Measurements from ENCODE around the gene C15orf62.

The C15orf62 gene

DNA sequence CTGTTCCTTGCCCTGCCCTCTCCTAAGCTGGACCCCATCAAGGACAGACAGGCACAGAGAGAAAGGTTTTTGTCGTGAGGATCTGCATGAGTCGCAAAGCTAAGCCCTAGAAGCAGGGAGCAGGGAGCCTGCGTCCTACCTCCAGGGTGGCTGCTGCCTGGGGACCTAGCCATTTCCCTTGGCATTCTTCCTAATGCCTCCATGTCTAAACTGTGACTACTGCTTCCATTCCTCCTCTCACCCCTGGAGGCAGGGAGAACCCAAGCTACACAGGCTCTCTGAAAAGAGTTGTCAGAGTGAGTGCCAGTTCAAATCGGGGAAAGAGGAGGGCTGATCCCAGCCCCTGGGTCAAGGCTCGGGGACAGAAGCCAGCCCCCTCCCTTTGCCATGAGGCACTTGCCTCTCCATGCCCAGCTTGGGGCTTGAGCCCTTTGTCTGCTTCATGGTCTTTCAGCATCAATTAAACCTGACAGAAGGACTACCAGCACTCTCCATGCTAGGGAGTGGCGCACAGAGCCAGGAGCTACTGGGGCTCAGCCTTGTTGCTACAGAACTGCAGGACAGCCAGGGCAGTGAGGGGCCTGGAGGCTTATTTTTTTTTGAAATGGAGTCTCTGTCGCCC, 3.5 kb upstream of the C15orf62 start:
- no peak for TF ChIP-seq ZFX (IDR thresholded peaks at IDR 0.05)
- TF ChIP-seq, protein P1, sequence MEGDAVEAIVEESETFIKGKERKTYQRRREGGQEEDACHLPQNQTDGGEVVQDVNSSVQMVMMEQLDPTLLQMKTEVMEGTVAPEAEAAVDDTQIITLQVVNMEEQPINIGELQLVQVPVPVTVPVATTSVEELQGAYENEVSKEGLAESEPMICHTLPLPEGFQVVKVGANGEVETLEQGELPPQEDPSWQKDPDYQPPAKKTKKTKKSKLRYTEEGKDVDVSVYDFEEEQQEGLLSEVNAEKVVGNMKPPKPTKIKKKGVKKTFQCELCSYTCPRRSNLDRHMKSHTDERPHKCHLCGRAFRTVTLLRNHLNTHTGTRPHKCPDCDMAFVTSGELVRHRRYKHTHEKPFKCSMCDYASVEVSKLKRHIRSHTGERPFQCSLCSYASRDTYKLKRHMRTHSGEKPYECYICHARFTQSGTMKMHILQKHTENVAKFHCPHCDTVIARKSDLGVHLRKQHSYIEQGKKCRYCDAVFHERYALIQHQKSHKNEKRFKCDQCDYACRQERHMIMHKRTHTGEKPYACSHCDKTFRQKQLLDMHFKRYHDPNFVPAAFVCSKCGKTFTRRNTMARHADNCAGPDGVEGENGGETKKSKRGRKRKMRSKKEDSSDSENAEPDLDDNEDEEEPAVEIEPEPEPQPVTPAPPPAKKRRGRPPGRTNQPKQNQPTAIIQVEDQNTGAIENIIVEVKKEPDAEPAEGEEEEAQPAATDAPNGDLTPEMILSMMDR (conservative IDR thresholded peaks at IDR 0.05), result no peak
- peak overlapping the region; percentile 82; the same call in 1 of the 2 replicates for H3K27ac ChIP-seq

DNA sequence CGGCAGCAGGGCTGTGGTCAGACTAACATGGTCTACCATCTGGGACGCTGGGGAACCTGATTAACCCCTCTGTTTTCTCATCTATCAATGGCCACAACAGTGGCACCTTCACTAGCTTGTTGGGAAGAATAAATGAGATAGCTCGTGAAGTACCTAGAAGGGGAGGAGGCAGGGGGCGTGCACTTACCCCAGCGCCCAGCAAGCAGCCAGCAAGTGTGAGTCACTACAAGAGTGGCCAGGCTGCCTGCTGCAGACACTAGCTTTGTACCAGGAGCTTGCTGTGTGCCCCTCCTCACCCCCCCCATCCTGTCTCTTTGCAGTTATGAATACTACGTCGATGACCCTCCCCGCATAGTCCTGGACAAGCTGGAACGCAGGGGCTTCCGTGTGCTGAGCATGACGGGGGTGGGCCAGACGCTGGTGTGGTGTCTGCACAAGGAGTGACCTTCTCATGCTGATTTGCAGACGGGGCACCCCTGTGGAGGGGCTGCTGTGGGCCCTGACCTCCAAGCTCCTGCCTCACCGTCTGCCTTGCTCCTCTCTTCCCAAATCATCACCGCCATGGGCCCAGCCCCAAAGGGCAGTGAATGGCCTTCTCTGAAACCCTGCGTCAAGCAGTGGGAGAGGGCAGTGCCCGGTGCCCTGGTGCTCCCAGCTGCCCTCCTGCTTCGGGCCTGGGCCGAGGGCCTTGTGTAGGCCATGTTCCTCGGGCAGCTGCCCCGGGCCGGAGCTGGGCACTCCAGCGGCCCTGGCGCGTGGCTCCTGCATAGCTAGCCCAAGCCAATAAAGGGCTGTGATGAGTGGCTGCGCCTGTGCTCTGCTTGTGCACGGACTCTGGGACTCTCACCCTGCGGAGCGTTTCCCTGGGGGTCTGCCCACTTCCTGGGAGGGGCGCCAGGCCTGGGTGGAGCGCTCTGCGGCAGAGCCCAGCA, 2.6 kb upstream of the C15orf62 start:
- TF ChIP-seq, protein P1 (conservative IDR thresholded peaks at IDR 0.05), result no peak
- no peak for TF ChIP-seq ZFX (IDR thresholded peaks at IDR 0.05)
- H3K27ac ChIP-seq, result no peak overlapping the region

DNA sequence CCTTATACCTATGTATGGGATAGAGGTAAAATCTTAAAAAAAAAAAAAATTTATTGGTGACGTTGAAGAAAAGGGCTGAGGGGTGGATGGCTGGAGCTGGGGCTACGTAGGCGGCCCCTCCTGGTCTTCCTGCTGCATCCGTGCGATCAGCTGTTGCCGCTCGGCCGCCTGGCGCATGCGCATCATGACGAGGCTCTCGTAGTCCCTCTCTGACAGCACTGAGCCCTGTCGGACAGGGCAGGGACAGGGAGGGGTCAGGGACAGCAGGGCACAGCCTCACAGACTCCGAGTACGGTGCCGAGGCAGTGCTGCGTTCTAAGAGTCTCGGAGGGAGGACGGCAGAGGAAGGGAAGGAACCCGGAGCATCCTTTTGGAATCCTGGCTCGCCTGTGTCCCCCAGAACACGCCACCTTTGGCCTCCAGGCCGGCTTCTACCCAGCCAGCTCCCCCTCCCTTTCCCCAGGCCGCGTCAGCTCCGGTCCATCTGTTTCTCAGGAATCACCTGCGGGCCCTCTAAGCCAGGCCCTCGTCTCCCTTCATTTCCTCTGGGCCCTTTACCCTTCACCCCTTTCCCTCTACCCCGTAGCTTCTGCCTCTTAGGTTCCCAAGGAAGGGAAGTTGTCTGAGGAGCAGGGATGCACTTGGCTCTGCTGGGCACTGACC, 1.8 kb upstream of the C15orf62 start:
- TF ChIP-seq, protein P1 (conservative IDR thresholded peaks at IDR 0.05), result no peak
- no peak for TF ChIP-seq ZFX (IDR thresholded peaks at IDR 0.05)

DNA sequence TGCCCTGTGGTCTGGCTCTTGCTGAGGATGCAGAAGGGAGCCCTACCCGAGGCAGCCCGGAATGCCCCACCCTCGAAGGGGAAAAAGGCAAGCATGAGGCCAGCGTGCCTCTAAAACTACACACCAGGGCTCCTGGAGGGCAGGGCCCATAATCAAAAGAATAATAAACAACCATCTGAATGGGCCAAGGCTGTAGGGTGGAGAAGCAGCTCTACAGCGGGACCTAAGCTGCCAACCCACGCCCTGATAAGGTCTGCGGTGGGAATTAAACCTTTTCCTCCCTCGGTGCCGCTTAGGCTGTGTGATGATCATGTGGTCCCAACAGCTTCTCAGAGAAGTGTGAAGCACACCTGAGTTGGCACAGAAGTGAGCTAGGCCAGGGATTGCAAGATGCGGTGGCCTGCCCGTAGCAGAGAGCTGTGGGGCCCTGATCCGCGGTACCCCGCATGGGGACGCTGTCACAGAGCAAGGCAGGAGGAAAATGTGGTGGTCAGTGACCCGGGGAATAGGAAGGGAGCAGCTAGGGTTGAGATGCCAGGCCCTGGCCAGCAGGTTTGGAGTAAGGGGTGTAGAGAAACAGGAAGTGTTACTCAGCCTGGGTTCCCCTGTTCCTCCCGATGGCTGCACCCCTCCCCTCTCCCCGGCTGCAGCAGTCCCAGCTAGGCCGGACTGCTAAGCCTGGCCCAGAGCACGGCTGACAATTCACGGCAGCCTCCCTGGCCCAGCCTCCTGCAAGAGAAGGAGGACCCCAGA, 1.1 kb upstream of the C15orf62 start:
- no peak overlapping the region for H3K27ac ChIP-seq
- TF ChIP-seq ZFX (IDR thresholded peaks at IDR 0.05), result no peak
- TF ChIP-seq, protein P1 (conservative IDR thresholded peaks at IDR 0.05), result no peak

More for the DNA sequence above, 1.8 kb upstream of the C15orf62 start:
- no peak overlapping the region for H3K27ac ChIP-seq

DNA sequence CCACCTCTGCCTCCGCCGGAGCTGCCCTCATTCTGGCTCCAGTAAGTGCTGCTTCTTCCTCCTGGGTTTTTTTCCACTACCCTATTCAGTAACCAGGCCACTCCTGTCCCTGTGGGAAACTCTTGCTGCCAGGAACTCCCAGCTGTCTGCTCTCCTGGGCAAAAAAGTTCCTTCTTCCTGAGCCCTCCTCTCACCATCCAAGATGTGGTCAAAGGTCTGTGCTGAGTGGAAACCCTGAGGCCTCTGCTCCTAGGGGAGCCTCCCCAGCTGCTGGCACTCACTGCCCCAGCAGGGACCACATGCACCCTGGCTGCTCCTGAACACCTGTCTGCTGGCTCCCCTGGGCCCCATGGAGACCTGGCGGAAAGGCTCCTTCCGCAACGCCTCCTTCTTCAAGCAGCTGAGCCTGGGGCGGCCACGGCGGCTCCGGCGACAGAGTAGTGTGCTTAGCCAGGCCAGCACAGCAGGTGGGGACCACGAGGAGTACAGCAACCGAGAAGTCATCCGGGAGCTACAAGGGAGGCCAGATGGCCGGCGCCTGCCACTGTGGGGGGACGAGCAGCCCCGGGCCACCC, 454 bp downstream of the C15orf62 start:
- no peak overlapping the region for H3K27ac ChIP-seq

DNA sequence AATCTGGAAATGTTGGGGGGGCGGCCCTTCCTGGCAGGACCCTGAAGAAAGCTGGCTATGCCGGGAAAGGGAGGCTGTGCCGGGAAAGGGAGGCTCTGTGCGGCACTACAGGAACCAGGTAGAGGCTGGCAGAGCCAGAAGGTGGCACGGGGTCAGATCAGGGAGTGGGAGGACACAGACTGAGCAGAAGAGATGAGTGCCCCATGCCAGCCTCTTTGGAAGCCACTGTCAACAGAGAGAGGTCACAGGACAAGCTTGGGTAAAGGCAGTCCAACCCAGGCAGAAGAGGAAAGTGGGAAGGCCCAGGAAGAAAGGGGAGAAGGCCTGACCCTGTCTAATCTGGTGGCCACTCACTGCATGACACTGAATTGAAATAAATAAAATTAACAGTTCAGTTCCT, 1.5 kb downstream of the C15orf62 start:
- no peak overlapping the region for H3K27ac ChIP-seq
- TF ChIP-seq, protein P1 (conservative IDR thresholded peaks at IDR 0.05), result no peak
- TF ChIP-seq ZFX (IDR thresholded peaks at IDR 0.05), result no peak

More for the DNA sequence above, 454 bp downstream of the C15orf62 start:
- TF ChIP-seq, protein P1 (conservative IDR thresholded peaks at IDR 0.05), result no peak
- TF ChIP-seq ZFX (IDR thresholded peaks at IDR 0.05), result no peak
